HG03103 (cell line): ENCODE results near the gene ELFN2.

Experiments
- ATAC-seq: cut with Tn5 transposase; IDR thresholded peaks from one replicate; pipeline ENCODE4 v1.9.1; 2021; ENCODE audit warnings: low read depth; ENCODE audit not compliant: unreplicated experiment

Gene ELFN2

GRCh38 chr22:37391702-37392101 is 35.6 kb downstream of the ELFN2 start:
- no peak for ATAC-seq

- ATAC-seq = no peak
These were observed 37.2 kb downstream of the ELFN2 start for GRCh38 chr22:37390075-37390474.

DNA sequence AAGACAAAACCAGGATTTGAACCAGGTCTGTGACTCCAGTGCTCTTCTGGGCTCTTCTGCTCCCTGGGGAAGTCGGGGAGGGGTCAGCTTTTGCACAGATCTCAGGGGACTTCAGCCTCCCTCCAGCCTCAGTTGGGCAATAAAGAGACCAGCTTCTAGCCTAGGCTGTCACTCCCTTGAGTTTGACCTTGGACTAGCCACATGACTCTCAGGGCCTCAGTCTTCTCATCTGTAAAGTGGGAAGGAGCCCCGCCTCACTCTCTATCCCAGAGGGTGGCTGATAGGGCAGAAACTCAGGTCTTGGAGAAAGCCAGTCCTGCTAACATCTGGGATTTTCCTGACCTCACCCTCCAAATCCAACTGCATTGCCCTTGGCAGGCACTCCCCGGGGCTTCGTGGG is 38.7 kb downstream of the ELFN2 start:
- ATAC-seq = no peak

DNA sequence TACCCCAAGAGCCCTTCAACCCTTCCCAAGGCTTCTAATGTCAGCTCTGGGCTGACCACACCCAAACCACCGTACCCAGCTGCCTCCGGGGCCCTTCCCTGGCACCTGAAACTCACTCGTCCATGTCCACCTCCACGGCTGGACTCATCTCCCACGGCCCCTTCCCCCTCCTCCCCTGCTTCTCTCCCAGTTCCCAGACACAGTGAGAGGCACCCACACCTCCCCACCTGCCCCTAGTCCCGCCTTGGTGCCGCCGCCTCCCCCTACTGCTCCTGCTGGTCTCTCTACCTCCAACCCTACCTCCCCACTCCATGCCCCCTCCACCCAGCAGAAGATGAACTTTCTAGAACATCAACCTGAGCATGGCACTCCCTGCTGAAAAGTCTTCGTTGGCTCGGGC is 39.5 kb downstream of the ELFN2 start:
- ATAC-seq = no peak

- no peak for ATAC-seq
These were observed 40.8 kb downstream of the ELFN2 start for GRCh38 chr22:37386441-37386840.

DNA sequence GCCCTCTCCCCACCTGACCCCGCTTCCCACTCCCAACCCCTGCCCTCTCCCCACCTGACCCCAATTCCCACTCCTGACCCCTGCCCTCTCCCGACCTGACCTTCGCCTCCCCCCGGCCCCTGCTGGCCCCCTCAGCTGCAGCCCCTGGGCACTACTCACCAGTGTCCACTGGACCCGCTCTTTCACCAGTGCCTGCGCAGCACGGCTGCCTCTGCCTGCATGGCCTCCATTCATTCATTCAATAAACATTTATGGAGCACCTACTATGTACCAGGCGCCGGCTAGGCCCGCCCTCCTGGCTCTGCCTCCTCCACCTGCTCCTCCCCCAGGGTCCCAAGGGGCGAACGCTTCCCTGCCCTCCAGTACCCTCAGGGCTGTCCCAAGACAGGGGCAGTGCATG is 42.6 kb downstream of the ELFN2 start:
- no peak for ATAC-seq

- ATAC-seq = no peak
These were observed 43.9 kb downstream of the ELFN2 start for GRCh38 chr22:37383341-37383740.

- ATAC-seq = no peak
These were observed 45.8 kb downstream of the ELFN2 start for GRCh38 chr22:37381489-37381888.

DNA sequence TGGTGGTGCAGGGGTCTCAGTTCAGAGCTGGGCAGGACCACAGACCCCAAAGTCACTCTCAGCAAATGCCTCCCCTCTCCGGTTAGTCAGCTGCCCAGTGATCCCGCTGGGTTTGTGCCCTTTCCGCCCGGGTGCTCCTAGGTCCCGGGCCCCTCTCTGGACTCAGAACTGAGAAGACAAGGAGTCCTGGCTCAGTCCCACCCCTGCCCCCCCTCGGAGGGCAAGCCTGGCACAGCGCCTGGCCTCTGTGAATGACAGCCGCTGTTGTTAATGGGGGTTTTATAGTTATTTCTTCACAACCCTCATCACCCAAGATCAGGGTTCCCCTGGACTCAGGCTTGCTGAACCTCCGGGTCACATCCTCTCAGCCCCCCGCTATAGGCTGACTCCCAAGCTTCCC is 47.6 kb downstream of the ELFN2 start:
- no peak for ATAC-seq

- no peak for ATAC-seq
These were observed 48.2 kb downstream of the ELFN2 start for GRCh38 chr22:37379085-37379484.

DNA sequence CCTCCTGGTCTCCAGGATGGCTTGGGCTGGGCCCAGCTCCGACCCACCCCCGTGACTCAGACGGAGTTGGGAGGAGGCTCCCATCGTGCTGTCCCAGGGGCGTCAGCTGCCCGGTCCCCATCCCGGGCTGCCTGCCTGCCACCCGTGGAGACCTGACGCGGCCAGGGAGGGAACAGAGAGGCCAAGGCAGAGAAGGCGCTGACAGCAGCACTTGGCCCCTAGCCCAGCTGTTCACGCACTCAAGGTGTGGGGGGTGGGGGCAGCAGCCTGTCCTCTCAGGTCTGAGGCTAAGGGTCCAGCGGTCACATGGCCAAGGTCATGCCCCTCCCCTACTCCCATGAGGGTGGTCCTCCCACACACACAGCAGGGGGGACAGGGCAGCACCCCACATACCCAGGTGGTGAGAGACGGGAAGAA is 48.6 kb downstream of the ELFN2 start:
- ATAC-seq = no peak

DNA sequence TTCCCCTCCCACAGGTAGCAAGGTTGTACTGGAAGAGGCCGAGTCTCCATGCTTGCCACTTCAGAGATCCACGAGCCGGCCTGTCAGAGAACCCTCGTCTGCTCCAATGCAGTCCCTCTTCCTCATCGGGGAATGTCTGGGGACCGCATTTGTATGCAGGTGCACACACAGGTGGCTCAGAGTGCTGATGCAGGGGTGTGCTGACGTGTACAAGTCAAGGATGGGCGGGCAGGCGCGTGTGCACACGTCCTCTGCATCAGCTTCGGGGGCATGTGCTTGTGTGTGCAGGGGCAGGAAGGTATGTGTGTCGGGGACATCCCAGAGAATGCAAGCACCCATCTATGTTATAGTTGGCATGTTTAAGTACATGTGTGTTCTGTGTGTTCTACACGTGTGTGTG is 49.4 kb downstream of the ELFN2 start:
- no peak for ATAC-seq

DNA sequence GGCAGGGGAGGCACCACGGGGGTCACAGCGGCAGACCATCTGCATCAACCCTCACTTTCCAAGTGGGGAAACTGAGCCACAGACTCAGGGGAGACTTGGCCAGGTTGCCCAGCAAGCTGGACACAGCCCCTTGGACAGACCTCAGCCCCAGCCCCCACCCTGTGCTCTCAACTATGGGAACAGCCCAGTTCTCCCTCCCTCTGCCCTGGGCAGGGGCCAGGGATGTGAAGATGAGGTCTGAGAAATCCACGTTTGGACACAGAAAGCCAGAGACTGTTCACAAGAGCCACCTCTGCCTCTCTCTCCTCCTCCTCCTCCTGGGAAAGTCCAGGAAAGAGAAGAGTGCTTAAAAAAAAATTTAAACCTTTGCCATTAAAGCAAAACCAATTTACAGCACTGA is 50.1 kb downstream of the ELFN2 start:
- no peak for ATAC-seq

GRCh38 chr22:37376643-37377042 is 50.6 kb downstream of the ELFN2 start:
- ATAC-seq = no peak

DNA sequence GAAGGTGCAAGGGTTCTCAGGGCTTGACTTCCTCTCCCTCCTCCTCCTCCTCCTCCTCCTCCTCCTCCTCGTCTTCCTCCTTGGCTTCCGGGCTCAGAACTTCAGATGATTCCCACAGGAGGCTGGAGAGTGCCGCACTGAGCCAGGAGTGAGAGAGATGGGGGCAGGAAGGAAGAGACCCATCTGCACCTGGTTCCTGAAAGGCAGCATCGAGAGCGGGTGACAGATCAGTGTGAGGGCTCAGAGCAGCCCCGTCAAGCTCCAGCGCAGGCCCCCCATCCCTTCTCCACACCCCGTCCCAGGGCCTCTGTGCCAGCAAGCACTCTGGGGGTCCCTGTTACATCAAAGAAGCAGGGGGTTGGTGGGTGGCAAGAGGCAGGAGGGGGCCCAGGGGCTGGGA is 51.5 kb downstream of the ELFN2 start:
- ATAC-seq = no peak

DNA sequence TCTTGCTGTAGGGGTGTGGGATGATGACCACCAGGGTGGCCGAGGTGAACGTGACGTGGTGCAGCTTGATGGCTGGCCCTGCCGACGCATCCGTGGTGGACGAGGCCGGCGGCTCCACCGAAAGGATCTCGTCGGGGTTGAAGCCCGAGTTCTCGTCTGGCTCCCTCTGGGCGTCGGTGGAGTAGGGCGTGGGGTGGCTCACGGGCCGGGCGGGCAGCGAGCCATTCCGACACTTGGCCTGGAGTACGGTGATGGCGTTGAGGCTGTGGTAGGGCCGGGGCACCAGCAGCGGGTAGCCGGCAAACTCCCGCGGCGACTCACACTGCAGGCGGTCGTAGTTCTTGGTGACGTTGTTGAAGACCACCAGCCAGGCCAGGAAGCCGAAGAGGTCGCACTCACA is 52.7 kb downstream of the ELFN2 start:
- ATAC-seq = no peak

- ATAC-seq = no peak
These were observed 53.8 kb downstream of the ELFN2 start for GRCh38 chr22:37373451-37373850.

DNA sequence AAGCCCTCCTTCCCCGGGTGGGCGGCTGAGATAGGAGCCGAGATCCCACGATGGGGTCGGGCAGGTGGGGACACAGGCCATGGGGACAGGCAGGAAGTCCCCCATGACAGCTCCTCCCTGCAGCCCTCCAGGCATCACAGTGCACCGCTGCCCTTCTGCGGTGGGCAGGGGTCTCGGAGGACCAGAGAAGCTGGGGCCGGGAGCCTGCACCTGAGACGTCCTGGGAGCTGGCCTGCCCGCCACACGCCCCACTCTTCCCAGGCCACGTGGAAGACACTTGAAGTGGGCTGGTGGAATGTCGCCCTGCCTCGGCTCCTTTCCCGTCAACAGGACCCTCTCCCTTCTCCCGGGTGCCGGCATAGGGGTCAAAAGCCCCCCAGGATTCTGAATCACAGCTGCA is 55.4 kb downstream of the ELFN2 start:
- ATAC-seq = no peak

GRCh38 chr22:37371491-37371890 is 55.8 kb downstream of the ELFN2 start:
- no peak for ATAC-seq

GRCh38 chr22:37370306-37370979 is 56.8 kb downstream of the ELFN2 start:
- no peak for ATAC-seq

GRCh38 chr22:37369483-37369882 is 57.8 kb downstream of the ELFN2 start:
- ATAC-seq = no peak

DNA sequence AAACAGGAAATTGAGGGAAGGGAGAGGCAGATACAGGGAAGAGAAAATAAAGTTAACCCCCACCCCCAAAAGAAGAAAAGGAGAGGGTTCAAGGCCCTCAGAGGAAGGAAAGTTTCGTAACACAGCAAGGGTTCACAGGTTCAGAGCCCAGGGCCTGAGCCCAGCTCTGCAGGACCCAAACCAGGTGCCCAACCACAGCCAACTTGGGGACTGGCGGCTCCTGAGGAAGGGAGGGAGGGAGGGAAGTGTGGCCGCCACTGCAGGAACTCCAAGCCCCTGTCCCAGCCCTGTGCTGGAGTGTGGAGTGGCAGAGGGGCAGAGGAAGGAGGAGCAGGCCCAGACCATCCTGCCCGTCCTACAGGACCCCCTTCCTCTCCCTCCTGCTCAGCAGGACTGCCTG is 59.2 kb downstream of the ELFN2 start:
- ATAC-seq = no peak

DNA sequence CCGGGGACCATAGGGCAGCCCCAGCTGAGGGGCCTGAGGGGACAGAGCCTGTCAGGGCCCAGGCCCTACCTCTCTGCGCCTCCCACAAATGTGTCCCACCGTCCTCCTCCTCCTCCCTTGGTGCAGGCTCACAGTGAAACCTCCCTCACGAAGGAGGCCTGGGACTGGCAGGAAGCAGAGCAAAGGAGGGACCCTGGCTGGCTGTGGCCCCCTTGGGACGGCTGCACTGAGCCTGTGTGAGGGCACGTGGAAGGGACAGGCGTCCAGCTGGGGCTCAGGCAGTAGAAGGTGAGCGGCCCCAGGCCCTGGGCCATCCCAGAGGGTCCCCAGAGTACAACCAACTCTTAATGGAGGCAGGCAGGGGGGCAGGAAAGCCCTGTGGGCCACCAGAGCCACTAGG is 60.7 kb downstream of the ELFN2 start:
- ATAC-seq = no peak
